ENCODE data around the gene CADPS.

GRCh38 chr3:62479326-62479725 lies 395.9 kb downstream of the CADPS start:
- TF ChIP-seq SUZ12 (IDR thresholded peaks at IDR 0.05; ENCODE audit: extremely low read depth, insufficient read depth, insufficient read length) (no peak), YY1 (IDR thresholded peaks at IDR 0.05; ENCODE audit: insufficient read depth, insufficient read length) (no peak), ZNF274 (IDR thresholded peaks at IDR 0.05; ENCODE audit: low read depth, low read length) (no peak)
